Hippocampal formation (tissue), 2 donors: Measurements from ENCODE around the gene ITSN2.
"Not testable (repeated sequence)": the region's sequence is repeated elsewhere in the genome, so short reads cannot be mapped to it uniquely, and the experiment has no call there.

Experiments
- DNase-seq, 2 donors: peaks; one replicate each; lab custom pipeline; 2025; lab: John Stamatoyannopoulos, UW

The ITSN2 gene

DNA sequence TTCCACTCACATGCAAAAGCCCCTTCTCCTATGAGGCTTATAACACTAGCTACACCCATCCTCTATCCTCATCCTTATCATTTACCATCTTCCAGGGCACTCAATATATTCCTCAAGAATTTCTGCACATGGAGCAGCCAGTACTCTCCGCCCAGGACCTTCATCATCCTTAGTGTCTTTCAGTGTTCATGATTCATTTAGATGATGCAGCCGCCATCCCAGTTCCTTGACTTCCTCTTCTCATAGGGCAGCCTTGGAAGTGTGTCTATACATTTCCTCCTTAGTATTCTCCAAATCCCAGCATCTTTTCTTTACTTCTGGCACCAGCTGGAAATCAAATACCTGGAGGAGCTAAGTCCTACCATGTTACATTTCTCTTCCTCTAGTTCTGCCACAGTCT lies 3.0 kb upstream of the ITSN2 start:
- DNase-seq = no peak

GRCh38 chr2:24362253-24362652 lies 1.9 kb upstream of the ITSN2 start:
- no peak for DNase-seq

DNA sequence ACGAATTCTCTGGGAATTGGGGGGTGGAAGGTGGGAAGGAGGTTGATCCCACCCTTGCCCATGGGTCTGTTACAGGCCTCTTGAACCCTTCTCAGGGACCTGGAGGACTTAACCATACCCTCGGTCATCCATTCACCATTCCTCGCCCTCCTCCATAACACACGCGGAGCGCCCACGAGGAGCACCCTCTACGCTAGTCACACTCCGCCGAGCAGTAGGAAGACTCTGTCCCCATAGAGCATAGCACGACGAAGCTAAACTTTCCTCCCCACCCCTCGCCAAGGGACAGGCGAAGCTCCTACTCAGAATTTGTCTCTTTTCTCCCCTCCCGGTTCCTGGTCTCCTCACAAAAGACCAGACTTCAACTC lies 611 bp upstream of the ITSN2 start:
- no peak for DNase-seq

- peak; percentile 23 to 33 for DNase-seq
Observed at GRCh38 chr2:24359129-24360049, 947 bp downstream of the ITSN2 start.

- DNase-seq = not testable (repeated sequence)
Observed at GRCh38 chr2:24357767-24358166, 2.6 kb downstream of the ITSN2 start.

GRCh38 chr2:24357115-24357514 lies 3.2 kb downstream of the ITSN2 start:
- not testable (repeated sequence) for DNase-seq

DNA sequence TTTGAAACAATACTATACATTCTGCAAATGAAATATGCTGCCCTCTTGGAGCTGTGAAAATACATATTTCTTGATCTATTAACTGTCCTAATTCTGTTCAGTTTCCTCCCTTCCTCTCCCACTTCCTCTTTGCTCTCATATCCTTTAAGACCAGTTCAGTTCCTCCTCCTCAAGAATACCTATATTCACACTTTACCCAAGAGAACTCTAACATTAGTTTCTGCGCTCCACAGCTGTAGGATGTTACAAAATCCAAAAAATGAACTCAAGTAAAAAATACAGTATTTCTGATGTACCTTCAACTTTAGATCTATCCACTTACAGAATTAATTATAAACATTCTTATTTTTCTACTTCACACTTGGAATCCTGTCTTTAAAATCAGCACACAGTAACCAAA lies 5.4 kb downstream of the ITSN2 start:
- no peak for DNase-seq

- no peak for DNase-seq
Observed at GRCh38 chr2:24354395-24354794, 5.9 kb downstream of the ITSN2 start.

DNA sequence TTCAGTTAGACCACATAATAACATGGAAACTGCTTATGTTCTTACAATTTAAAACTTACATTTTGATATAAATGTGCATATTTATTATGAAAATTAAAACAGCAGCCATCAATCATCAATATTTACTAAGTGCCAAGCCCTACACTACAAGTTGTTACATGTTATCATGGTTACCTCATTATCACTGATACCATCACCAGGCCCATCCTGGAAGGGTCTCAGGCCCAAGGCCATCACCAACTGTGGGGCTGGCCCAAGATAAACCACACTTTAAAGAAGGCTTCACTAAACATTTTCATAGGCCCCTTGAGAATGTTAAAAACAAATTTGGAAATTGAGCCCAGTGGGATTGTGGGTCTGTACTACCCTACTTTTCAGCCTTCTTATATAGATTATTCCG lies 6.4 kb downstream of the ITSN2 start:
- no peak for DNase-seq

DNA sequence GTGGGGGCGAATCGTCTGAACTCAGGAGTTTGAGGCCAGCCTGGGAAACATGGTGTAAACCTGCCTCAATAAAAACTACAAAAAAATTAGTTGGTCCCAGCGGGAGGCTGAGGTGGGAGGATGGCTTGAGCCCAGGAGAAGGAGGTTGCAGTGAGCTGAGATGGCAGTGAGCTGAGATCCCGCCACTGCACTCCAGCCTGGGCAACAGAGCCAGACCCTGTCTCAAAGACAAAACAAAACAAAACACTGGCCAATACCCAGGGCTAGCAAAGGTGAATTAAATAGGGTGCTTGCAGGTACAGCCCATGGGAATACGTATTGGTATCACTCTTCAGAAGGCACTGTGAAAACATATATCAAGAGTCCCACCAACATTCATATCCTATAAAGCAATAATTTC lies 7.0 kb downstream of the ITSN2 start:
- DNase-seq = no peak

GRCh38 chr2:24352664-24353063 lies 7.7 kb downstream of the ITSN2 start:
- no peak for DNase-seq

DNA sequence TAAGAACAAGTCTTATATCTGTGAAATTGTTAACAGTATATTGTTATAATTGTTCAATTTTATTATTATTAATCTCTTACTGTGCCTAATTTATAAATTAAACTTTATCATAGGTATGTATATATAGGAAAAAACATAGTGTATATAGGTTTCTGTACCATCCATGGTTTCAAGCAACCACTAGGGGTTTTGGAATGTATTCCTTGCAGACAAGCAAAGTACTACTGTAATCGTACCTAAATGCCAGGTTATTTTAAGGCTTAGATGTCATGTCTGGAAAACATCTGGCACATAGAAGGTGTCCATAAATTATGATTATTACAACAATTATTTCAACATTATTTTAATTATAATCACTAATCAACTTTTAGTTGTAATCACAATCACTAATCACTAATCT lies 8.4 kb downstream of the ITSN2 start:
- DNase-seq = no peak

DNA sequence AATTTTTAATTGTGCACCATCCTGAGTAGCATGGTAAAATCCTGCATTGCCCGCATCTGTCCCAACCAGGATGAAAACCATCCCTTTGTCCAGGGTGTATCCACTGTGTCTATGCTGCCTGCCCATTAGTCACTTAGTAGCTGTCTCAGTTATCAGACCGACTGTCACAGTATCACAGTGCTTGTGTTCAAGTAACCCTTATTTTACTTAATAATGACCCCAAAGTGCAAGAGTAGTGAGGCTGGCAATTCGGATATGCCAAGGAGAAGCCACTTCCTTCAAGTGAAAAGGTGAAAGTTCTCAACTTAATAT lies 8.8 kb downstream of the ITSN2 start:
- no peak for DNase-seq

DNA sequence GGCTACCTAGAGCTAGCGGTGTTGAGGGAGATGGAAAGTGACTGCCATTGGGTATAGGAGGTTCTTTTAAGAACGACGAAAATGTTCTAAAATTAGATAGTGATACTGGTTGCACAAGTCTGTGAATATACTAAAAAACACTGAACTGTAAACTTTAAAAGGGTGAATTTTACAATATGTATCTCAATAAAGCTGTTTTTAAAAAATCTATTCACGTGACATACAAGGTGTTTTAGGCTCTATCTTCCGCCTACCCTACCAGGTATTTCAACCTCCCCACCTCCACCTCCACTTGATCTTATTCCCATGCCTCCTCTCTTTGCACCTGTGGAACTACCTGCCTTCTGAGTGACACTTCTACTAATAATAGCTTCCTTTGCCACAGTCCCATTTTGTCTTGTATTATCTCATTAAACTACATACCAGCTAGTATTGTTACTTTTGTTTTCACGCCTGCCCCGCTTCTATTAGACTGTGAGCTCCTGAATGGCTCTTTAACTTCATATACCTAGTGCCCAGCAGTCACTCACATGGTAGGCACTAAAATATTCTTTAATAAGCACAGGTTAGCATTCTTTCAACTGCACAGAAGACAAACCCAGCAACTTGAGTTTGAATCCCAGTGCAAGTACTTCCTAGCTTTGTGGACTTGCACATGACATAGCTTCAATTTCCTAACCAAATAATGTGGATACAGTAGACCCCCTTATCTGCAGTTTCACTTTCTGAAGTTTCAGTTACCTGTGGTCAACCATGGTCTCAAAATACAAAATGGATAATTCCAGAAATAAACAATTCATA lies 9.3 kb downstream of the ITSN2 start:
- DNase-seq = no peak

DNA sequence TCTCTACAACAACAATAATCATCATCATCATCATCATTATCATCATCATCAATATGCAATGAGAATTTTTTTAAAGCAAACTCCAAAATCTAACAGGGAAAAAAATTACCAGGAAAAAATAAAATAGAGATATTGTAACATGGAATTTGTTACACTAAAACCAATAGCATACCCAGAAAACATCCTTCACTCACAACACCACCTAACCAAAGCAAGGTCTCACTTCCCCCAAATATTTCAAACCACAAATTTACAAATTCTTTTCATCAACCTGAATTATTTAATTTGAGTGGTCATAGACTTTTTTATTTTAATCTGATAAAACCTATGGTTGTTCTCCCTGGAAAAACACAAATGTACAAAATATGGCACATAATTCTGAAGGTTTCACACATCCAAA lies 11.2 kb downstream of the ITSN2 start:
- no peak for DNase-seq

DNA sequence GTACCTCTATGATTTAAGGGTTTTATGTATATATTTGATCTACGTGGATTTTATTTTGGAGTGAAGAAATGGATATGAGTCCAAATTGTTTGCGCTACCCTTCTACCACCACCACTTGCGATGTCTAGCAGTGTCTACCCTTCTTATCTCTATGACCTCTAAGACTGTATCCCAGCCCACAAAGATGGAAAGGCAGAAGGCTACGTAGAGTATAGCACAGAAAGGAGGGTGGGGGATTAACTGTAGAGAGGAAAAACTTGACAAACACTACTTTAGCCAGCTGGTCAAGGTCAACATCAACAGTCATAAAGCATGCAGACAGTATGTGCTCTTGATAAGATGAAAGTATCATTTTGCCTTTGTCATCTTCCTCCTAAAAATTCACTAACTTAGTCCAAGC lies 14.4 kb downstream of the ITSN2 start:
- no peak for DNase-seq

DNA sequence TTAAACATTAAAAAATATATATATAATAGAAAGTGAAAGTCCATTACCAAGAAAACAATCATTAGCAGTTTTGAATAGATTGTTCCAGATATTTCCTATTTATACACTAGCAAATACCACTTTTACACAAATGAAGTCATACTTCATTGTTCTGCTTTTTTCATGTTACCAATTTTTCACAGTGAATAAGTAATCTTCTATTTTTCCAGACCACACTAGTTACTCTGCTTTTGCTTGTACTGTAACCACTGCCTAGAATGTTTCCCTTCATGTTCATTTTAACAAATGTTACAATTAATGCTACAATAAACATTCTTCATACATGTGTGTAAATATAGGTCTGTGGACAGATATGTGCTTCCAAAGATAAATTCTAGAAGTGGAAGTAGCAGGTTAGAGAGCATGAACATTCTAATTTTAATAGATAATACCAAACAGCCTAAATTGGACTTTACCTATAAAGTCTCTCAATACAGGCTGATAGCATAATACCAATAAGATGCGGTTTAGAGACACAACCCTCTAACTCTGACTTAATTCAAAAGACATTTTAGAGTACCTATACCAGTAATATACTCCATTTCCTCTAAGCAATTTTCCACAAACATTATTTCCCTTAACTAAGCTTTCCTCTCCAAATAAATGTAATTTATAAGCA lies 17.0 kb downstream of the ITSN2 start:
- DNase-seq = no peak

DNA sequence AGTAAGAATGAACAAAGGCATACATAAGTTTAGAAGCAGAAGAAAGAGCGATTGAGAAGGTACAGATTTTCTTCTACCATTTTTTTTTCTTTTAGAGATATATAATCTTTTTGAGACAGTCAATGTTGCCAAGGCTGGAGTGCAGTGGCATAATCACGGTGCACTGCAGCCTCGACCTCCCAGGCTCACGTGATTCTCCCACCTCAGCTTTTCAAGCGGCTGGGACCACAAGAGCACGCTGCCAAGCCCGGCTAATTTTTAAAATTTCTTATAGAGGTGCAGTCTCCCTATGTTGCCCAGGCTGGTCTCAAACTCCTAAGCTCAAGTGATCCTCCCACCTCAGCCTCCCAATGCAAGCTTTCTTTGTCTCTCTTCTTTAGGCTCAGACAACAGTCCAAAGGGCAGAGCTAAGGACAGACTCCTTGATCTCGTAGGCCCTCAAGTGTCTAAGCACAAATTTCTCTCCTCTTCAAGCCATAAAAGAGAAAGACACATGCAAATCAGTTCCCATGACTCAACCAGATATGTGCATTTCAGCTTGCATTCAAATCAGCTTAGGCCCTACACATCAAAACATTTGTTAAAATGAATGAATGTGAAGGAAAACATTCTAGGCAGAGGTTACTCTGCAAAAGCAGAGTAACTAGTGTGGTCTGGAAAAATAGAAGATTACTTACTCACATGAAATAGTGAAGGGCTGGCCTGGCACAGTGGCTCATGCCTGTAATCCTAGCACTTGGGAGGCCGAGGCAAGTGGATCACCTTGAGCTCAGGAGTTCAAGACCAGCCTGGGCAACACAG lies 18.0 kb downstream of the ITSN2 start:
- DNase-seq = no peak

GRCh38 chr2:24339856-24340262 lies 20.5 kb downstream of the ITSN2 start:
- no peak for DNase-seq

DNA sequence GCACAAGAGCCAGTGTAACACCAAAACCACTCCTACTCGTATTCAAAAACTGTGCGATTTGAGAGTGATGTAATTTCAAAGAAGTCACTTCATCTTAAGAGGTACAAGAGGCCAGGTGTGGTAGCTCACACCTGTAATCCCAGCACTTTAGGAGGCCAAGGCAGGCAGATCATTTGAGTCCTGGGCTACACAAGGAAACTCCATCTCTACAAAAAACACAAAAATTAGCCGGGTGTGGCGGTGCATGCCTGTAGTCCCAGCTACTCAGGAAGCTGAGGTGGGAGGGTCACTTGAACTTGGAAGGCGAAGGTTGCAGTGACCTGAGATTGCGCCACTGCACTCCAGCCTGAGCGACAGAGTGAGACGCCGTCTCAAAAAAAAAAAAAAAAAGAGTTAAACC lies 21.2 kb downstream of the ITSN2 start:
- DNase-seq = not testable (repeated sequence)

- DNase-seq = no peak
Observed at GRCh38 chr2:24337890-24338289, 22.4 kb downstream of the ITSN2 start.

DNA sequence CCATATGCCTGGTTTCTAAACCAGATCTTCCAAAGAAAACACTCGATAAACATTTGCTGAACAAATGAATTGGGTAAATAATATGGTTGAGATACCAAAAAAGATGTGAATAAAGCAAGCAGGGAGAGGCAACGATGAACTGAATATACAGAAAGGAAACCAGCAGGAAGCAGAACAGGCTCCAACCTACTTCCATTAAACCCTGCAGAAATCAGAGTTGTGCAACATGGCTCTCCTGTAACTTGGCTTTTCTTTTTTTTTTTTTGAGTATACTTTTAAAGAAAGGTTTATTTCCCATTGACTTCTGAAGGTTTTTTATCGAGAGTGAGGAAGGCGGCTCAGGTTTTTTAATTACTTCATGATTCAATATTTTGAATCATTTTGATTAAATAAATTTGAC lies 23.5 kb downstream of the ITSN2 start:
- DNase-seq = no peak
